ENCODE measurements around the gene CAPN5.

CAPN5 gene

GRCh38 chr11:77121876-77122575 lies 55.3 kb downstream of the CAPN5 start:
- no peak for DNase-seq

DNA sequence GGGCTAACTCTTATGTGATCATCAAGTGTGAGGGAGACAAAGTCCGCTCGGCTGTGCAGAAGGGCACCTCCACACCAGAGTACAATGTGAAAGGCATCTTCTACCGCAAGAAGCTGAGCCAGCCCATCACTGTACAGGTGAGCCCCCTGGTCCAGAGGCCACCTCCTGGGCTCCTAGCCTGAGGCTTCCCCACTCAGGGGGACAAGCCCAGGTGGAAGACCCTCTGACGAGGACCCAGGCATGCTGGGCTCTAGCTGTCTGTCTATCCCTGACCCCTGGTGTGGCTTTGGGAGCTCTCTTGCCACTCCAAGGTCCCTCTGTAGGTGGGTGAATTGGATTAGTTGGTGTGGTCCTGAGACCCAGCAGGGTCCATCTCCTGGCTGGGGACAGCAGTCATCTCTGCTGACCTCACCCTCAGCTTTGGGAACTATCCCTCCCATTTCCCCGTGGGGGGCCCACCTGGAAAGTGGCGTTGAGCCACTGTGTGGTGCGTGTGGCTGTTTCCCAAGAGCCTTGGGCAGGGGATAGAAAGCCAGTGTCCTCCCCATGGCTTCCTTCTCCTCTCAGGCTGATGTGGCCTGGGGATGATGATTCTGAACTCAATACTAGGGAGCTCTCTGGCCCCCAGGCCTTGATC lies 55.9 kb downstream of the CAPN5 start:
- DNase-seq: no peak

DNA sequence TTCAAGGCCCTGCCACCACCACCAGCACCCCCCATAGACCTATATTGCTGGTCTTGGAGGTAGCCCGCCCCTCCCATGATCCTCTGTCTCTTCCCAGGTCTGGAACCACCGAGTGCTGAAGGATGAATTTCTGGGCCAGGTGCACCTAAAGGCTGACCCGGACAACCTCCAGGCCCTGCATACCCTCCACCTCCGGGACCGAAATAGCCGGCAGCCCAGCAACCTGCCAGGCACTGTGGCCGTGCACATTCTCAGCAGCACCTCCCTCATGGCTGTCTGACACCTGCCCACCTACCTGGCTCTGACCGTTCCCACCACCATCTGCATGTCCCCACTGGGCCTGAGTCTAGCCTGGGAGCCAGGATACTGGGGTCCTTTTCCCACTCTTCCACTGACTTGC lies 56.8 kb downstream of the CAPN5 start:
- no peak for DNase-seq

GRCh38 chr11:77124041-77124440 lies 57.3 kb downstream of the CAPN5 start:
- no peak for DNase-seq

DNA sequence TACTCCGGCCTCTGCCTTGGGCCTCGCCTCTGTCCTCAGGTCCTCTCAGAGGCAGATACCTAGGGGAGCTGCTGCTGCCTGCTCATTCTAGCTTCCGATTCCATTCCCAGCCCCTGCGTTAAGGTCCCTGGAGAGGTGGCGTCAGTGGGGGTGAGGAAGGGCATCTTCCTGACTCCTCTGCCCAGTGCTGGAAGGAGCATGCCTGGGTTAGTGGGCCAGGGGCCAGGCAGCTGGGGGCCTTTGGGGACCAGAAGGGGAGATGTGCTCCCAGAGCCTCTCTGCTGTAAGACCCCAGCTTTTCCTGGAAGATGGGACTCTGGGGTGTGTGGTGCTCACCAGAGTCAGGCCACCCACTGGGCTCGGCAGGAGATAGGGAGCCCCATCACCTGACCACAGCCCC lies 57.7 kb downstream of the CAPN5 start:
- DNase-seq: no peak

GRCh38 chr11:77125191-77125590 lies 58.4 kb downstream of the CAPN5 start:
- DNase-seq: no peak

GRCh38 chr11:77125695-77126094 lies 58.9 kb downstream of the CAPN5 start:
- no peak for DNase-seq

DNA sequence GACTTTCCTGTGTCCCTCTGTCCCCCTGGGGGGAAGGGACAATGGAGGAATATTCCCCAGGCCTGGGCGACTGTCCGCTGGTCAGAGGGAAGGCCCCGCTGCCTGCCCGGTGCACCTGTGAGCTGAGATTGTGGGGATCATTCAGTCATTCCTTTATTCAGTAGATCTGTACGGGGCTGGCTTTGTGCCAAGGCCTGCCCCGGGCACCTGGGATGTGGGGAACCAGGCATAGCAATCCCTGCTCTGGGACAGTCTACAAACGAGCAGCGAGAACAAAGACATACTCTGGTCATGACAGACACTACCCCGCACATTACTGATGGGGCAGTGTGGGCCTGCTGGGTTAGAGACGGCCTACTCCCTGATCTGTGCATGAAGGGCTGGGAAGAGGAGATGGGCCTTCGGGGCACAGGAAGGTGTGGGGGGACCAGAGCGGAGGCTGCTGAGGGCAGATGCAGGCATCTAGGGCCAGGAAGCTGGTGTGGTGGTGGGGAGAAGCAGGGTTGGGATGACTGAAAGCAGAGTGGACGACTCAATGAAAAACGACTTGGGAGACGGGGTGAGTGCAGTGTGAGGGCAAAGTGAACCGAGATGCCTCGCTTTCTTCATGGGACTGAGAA lies 59.5 kb downstream of the CAPN5 start:
- no peak for DNase-seq

DNA sequence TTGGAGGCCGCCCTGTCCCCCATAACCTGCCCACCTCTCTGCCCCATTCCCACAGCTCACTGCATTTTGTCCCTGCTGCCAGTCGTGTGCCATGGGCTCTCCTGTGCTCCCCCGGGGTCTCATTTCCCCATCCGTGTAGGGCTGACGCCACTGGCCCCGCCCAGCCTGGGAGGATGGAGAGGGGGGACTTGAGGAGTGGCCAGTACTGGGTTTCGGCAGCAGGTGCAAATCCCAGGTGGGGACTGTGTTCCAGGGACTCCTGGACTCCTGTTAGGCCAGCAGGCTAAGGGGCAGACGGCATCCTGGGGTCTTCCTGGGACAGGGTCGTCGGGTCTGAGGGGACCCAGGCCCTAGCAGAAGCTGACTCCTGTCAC lies 60.1 kb downstream of the CAPN5 start:
- DNase-seq: no peak

- peak; percentile 90 for DNase-seq
These were observed 60.6 kb downstream of the CAPN5 start for GRCh38 chr11:77127235-77127911.

GRCh38 chr11:77127920-77128691 lies 61.3 kb downstream of the CAPN5 start, which contains the start of gene MYO7A:
Gene MYO7A (plus strand): TSS chr11:77128246. CDS start chr11:77130635, 2,389 bp downstream.
- DNase-seq: no peak

DNA sequence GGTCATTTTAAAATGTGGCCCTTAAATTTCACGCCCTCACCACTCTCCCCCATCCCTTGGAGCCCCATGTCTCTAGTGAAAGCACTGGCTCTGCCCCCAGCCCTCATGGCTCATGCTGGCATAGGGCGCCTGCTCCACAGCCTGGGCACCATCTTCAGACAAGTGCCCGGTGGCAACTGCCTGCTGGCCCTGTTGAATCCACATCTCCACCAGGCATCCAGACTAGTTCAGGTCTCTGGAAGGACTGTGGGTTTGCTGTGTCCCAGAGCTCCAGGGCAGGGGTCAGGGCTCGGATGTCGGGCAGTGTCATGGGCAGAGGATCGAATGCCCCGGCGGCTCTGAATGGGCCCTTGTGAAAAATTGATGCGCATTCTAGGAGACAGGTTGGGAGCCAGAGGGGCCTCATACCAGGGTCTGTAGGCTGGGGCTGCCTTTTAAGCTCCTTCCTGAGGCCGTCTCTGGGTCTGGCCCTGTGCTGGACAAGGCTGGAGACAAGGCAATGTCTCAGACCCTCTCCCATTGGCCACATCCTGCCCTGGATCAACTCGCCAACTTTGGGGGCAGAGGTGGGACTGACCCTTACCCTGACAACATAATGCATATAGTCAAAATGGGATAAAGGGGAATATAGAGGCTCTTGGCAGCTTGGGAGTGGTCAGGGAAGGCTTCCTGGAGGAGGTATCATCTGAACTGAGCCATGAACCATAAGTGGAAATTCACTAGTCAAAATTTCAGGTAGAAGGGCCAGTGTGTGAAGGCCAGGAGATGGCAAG lies 62.5 kb downstream of the CAPN5 start:
- DNase-seq: no peak

GRCh38 chr11:77129842-77130756 lies 63.3 kb downstream of the CAPN5 start:
- DNase-seq: no peak

DNA sequence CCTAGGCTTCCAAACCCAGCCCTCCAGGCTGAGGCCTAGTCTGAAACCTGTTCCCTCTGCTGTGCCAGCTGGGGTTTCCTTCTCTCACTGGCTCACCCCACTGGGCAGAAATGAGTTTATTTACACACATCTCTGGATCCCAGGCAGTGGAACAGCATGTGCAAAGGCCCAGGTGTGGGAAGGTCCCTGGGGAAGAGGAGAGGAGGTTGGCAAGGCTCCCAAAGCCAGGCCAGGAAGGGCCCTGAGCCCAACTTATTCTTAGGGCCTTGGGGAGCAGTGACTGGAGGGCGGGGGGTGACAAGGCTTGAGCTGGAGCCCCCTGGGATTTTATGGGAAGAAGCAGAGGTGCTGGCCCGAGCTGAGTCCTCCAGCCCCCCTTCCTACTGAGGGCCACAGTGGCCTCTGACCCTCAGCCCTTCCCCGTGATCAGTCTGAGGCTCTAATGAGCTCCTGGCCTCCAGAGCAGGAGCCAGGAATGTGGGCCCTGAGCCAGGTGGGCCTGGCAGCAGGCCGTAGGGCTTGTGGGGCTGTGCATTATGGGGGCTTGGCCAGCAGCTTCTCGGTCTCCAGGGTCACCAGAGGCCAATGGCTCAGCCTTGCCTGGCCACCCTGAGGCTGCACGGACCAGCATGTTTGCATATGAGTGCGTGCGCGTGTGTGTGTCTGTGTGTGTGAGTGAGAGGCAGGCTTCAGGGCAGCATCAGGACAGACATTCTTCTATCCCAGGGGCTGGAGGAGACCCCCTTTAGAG lies 64.2 kb downstream of the CAPN5 start:
- no peak for DNase-seq

DNA sequence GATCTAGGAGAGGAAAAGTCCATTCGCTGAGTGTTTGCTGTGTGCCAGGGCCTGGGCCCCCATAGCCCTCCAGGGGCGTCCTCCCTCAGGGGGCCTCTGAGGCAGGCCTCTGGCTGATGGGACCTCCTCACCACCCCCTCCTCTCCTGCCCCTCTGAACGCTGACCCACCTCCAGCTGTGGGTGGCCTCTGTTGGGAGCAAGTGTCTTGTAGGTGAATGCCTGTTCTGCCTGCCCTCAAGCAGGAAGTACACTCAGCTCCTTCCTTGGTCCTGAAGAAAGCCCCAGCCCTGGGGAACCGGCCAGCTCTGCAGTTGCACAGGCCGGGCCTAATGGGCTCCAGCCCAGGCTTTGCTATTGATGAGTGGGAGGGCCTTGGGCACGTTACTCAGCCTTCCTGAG lies 64.8 kb downstream of the CAPN5 start:
- no peak for DNase-seq

- no peak for DNase-seq
These were observed 68.3 kb downstream of the CAPN5 start for GRCh38 chr11:77135069-77135468.

DNA sequence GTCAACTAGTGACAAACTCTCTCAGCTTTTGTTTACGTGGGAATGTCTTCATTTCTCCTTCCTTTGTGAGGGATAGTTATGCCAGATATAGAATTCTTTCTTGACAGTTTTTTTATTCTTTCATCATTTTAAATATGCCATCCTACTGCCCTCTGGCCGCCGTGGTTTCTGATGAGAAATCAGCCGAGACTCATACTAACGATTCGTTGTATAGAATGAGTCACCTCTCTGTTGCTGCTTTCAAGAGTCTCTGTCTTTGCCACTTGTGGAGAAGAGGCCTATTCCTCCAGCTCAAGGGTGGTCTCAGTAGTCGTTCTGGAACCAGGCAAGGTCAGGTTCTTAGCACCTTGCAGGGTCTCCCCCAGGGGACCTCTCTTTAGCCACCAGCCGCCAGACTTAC lies 69.3 kb downstream of the CAPN5 start:
- DNase-seq: no peak

- no peak for DNase-seq
These were observed 70.1 kb downstream of the CAPN5 start for GRCh38 chr11:77136784-77137420.

GRCh38 chr11:77137421-77137820 lies 70.7 kb downstream of the CAPN5 start:
- no peak for DNase-seq

All from activated CD8-positive, alpha-beta memory T cell treated with anti-CD3 and anti-CD28 coated beads, Interleukin-2, amount 50 U/mL, for 48 hours (primary cell).